HEK293 (cell line): ENCODE data around the gene SEMA3G.

Experiments used
- CTCF ChIA-PET: fragments of 350-600 bp; formaldehyde crosslinking; extraction: SDS; loops from one replicate; lab custom pipeline; 2021; ENCODE audit warnings: antibody characterized with exemption; lab: Yijun Ruan, JAX
- POLR2A ChIA-PET: fragments of 300-600 bp; formaldehyde crosslinking; extraction: SDS; loops from one replicate; lab custom pipeline; 2020; ENCODE audit warnings: antibody characterized with exemption, inconsistent platforms; lab: Yijun Ruan, JAX
- H3K27ac ChIP-seq: fragments of 200-500 bp; sonication (Bioruptor generic); 2 replicates; pipeline ENCODE4 v1.5.1; 2014; ENCODE audit warnings: low read depth, low read length, control low read depth, inconsistent platforms; ENCODE audit errors: extremely low read depth
- H3K36me3 ChIP-seq, 2 experiments: fragments of 200-500 bp in 1 of 2; sonication (Bioruptor generic) in 1 of 2; 1 replicate in 1 of 2; 2 replicates in 1 of 2; pipeline ENCODE4 v1.5.1; 2014 to 2017; ENCODE audit warnings: inconsistent platforms in 2 of 2, low read length in 2 of 2; ENCODE audit not compliant: control insufficient read depth in 2 of 2, insufficient read depth in 1 of 2
- H3K4me1 ChIP-seq: fragments of 200-500 bp; sonication (Bioruptor generic); 2 replicates; pipeline ENCODE4 v1.5.1; 2014; ENCODE audit warnings: mild to moderate bottlenecking, low read length, inconsistent platforms; ENCODE audit not compliant: control insufficient read depth, insufficient read depth
- H3K4me3 ChIP-seq: 2 replicates; pipeline ENCODE4 v1.5.1; 2011; ENCODE audit warnings: low read depth, mild to moderate bottlenecking, control low read depth, low read length, moderate library complexity
- H3K9me3 ChIP-seq: fragments of 200-500 bp; sonication (Bioruptor generic); 2 replicates; pipeline ENCODE4 v1.5.1; 2014; ENCODE audit warnings: low read depth, low read length, inconsistent platforms; ENCODE audit not compliant: control insufficient read depth, insufficient read depth
- HOXC10 ChIP-seq: sonication (generic); formaldehyde crosslinking; IDR thresholded peaks from 2 replicates; pipeline ENCODE4 v1.8.1; 2023; ENCODE audit warnings: mild to moderate bottlenecking, missing genetic modification reagents
- KLF1 ChIP-seq: fragments of 450-650 bp; formaldehyde crosslinking; IDR thresholded peaks from 2 replicates; pipeline ENCODE4 v1.5.1; 2016; ENCODE audit warnings: missing biosample characterization, missing genetic modification characterization
- KLF16 ChIP-seq: fragments of 450-650 bp; formaldehyde crosslinking; IDR thresholded peaks from 2 replicates; pipeline ENCODE4 v1.5.1; 2017; ENCODE audit warnings: missing biosample characterization, missing genetic modification characterization
- TRIM28 ChIP-seq: IDR thresholded peaks from 2 replicates; pipeline ENCODE4 v1.6.1; 2011; ENCODE audit warnings: low read length, control low read depth, borderline replicate concordance
- ZBTB48 ChIP-seq: fragments of 450-650 bp; formaldehyde crosslinking; IDR thresholded peaks from 2 replicates; pipeline ENCODE4 v1.5.1; 2016; ENCODE audit warnings: missing biosample characterization, missing genetic modification characterization
- ZNF280D ChIP-seq: fragments of 450-650 bp; formaldehyde crosslinking; IDR thresholded peaks from 2 replicates; pipeline ENCODE4 v1.5.1; 2016; ENCODE audit warnings: missing biosample characterization, missing genetic modification characterization
- ZNF324 ChIP-seq: fragments of 450-650 bp; formaldehyde crosslinking; IDR thresholded peaks from 2 replicates; pipeline ENCODE4 v1.5.1; 2016; ENCODE audit warnings: missing biosample characterization, missing genetic modification characterization
- ZNF37A ChIP-seq: fragments of 450-650 bp; IDR thresholded peaks from 2 replicates; pipeline ENCODE4 v1.5.1; 2018; ENCODE audit warnings: missing biosample characterization, missing genetic modification characterization
- ZNF544 ChIP-seq: fragments of 450-650 bp; formaldehyde crosslinking; IDR thresholded peaks from 2 replicates; pipeline ENCODE4 v1.5.0; 2017; ENCODE audit warnings: missing biosample characterization, missing genetic modification characterization
- ZNF571 ChIP-seq: fragments of 450-650 bp; formaldehyde crosslinking; IDR thresholded peaks from 2 replicates; pipeline ENCODE4 v1.5.0; 2017; ENCODE audit warnings: missing biosample characterization, missing genetic modification characterization
- ZNF580 ChIP-seq: fragments of 450-650 bp; formaldehyde crosslinking; IDR thresholded peaks from 2 replicates; pipeline ENCODE4 v1.5.1; 2016; ENCODE audit warnings: missing biosample characterization, missing genetic modification characterization
- ZNF623 ChIP-seq: fragments of 450-650 bp; formaldehyde crosslinking; IDR thresholded peaks from 2 replicates; pipeline ENCODE4 v1.5.1; 2016; ENCODE audit warnings: missing biosample characterization, missing genetic modification characterization
- ZNF626 ChIP-seq: fragments of 450-650 bp; sonication (Bioruptor Pico); formaldehyde crosslinking; IDR thresholded peaks from 2 replicates; pipeline ENCODE4 v1.5.1; 2018; ENCODE audit warnings: missing biosample characterization, missing genetic modification characterization, inconsistent platforms
- ZNF707 ChIP-seq: fragments of 450-650 bp; formaldehyde crosslinking; IDR thresholded peaks from 2 replicates; pipeline ENCODE4 v1.5.1; 2016; ENCODE audit warnings: missing biosample characterization, missing genetic modification characterization
- ZNF747 ChIP-seq: fragments of 450-650 bp; formaldehyde crosslinking; IDR thresholded peaks from 2 replicates; pipeline ENCODE4 v1.5.1; 2016; ENCODE audit warnings: missing biosample characterization, missing genetic modification characterization
- ZNF768 ChIP-seq: fragments of 450-650 bp; formaldehyde crosslinking; IDR thresholded peaks from 2 replicates; pipeline ENCODE4 v1.5.1; 2018; ENCODE audit warnings: missing biosample characterization, mild to moderate bottlenecking, missing genetic modification characterization
- ZSCAN4 ChIP-seq: fragments of 450-650 bp; formaldehyde crosslinking; IDR thresholded peaks from 2 replicates; pipeline ENCODE4 v1.5.1; 2017; ENCODE audit warnings: missing biosample characterization, missing genetic modification characterization

Gene SEMA3G

GRCh38 chr3:52407779-52408178 is 37.1 kb downstream of the SEMA3G start:
- H3K36me3 ChIP-seq = peaks cover 0 to 64% of the 10 kb centered on the region in 2 experiments; a peak in 1 of 3 replicates

GRCh38 chr3:52406791-52407510 is 38.0 kb downstream of the SEMA3G start:
- H3K9me3 ChIP-seq = no peaks in the 10 kb centered on the region
- TF ChIP-seq TRIM28 (no peak), HOXC10 (CRISPR knock-in tag) (no peak), KLF16 (tag by site-specific recombination) (no peak), ZNF37A (tag by site-specific recombination) (no peak), ZNF768 (tag by site-specific recombination) (no peak)
- ChIA-PET POLR2A (interaction anchor here (0.5 kb wide), 1 partner anchor 189 kb away, joined by 3 read pairs; no protein-coding TSS in a partner anchor), CTCF (interaction anchor here (0.7 to 1.3 kb wide), 2 partner anchors 20 to 22 kb away, joined by 3 read pairs; no protein-coding TSS in a partner anchor)
- H3K4me1 ChIP-seq = 0 out of 2 replicates have a peak, but pooled peaks cover 3% of the 10 kb centered on the region
- peaks cover 0 to 71% of the 10 kb centered on the region in 2 experiments; a peak in 1 of 3 replicates for H3K36me3 ChIP-seq
- no peak overlapping the region for H3K4me3 ChIP-seq
- H3K27ac ChIP-seq = no peak overlapping the region

More at GRCh38 chr3:52407779-52408178, 37.1 kb downstream of the SEMA3G start:
- no peak for TF ChIP-seq ZNF544
- no peak for TF ChIP-seq ZNF324 (tag by site-specific recombination)
- TF ChIP-seq ZNF580 (tag by site-specific recombination) = no peak
- CTCF ChIA-PET = interaction anchor here (0.6 to 0.7 kb wide), 3 partner anchors 15 to 245 kb away, joined by 3 to 5 read pairs (median 4); no protein-coding TSS in a partner anchor
- H3K4me1 ChIP-seq = 0 out of 2 replicates have a peak, but pooled peaks cover 3% of the 10 kb centered on the region
- no peak overlapping the region for H3K4me3 ChIP-seq
- no peak overlapping the region for H3K27ac ChIP-seq
- no peaks in the 10 kb centered on the region for H3K9me3 ChIP-seq
- POLR2A ChIA-PET = no interaction called here

GRCh38 chr3:52406231-52406661 is 38.7 kb downstream of the SEMA3G start:
- TF ChIP-seq ZNF280D (tag by site-specific recombination) (no peak), ZNF626 (no peak), KLF1 (no peak), ZNF324 (tag by site-specific recombination) (no peak), ZNF571 (no peak), ZSCAN4 (tag by site-specific recombination) (no peak), ZBTB48 (tag by site-specific recombination) (no peak), ZNF623 (tag by site-specific recombination) (no peak), ZNF707 (tag by site-specific recombination) (no peak), ZNF747 (tag by site-specific recombination) (no peak)
- no peaks in the 10 kb centered on the region for H3K4me1 ChIP-seq
- H3K4me3 ChIP-seq = no peak overlapping the region
- H3K9me3 ChIP-seq = no peaks in the 10 kb centered on the region
- H3K36me3 ChIP-seq = peaks cover 0 to 78% of the 10 kb centered on the region in 2 experiments; a peak in 1 of 3 replicates
- ChIA-PET POLR2A (interaction anchor here (0.5 kb wide), 1 partner anchor 190 kb away, joined by 3 read pairs; no protein-coding TSS in a partner anchor), CTCF (interaction anchor here (1.3 kb wide), 1 partner anchor 22 kb away, joined by 3 read pairs; no protein-coding TSS in a partner anchor)
- no peak overlapping the region for H3K27ac ChIP-seq
